Heart left ventricle (tissue), 16 donors: Measurements from ENCODE around the gene CFTR. TPM values are rescaled to one million over a fixed set of nuclear protein-coding genes. Genes with fewer than 3 reads are reported as not detected.

ENCODE experiments used
- ATAC-seq, 4 donors: fragments of 200-7000 bp; cut with Tn5 transposase; one replicate each; pipeline ENCODE4 v1.9.1; 2020 to 2022; ENCODE audit warnings: moderate library complexity in 4 of 4, mild to moderate bottlenecking in 3 of 4, moderate number of reproducible peaks in 1 of 4
- DNase-seq, 5 donors: peaks; one replicate each; pipeline ENCODE4 v3.0.0-alpha.2; 2020
- H3K27ac ChIP-seq, 12 donors: fragments of 200-600 bp; sonication (generic) in 4 of 12; one replicate each; pipeline versions ENCODE4 v1.5.0 to v1.8.0; 2016 to 2022; ENCODE audit warnings: mild to moderate bottlenecking in 2 of 12
- H3K27me3 ChIP-seq, 9 donors: fragments of 200-600 bp; sonication (generic) in 2 of 9; one replicate each; pipeline versions ENCODE4 v1.5.1 to v1.8.0; 2016 to 2022; ENCODE audit warnings: mild to moderate bottlenecking in 3 of 9
- H3K36me3 ChIP-seq, 9 donors: fragments of 200-600 bp; sonication (generic) in 2 of 9; one replicate each; pipeline versions ENCODE4 v1.5.0 to v1.8.0; 2018 to 2022; ENCODE audit warnings: mild to moderate bottlenecking in 2 of 9
- H3K4me1 ChIP-seq, 12 donors: fragments of 200-600 bp; sonication (generic) in 4 of 12; one replicate each; pipeline versions ENCODE4 v1.5.0 to v1.8.0; 2016 to 2022; ENCODE audit warnings: mild to moderate bottlenecking in 3 of 12
- H3K4me3 ChIP-seq, 12 donors: fragments of 200-600 bp; sonication (generic) in 4 of 12; one replicate each; pipeline versions ENCODE4 v1.5.0 to v1.8.0; 2017 to 2022; ENCODE audit warnings: mild to moderate bottlenecking in 9 of 12, moderate library complexity in 4 of 12
- H3K9me3 ChIP-seq, 12 donors: fragments of 200-600 bp; sonication (generic) in 4 of 12; one replicate each; pipeline versions ENCODE4 v1.5.0 to v1.8.0; 2016 to 2022; ENCODE audit warnings: mild to moderate bottlenecking in 1 of 12
- CTCF ChIP-seq, 12 donors: fragments of 200-600 bp; sonication (generic) in 4 of 12; IDR thresholded peaks; one replicate each; pipeline versions ENCODE4 v1.5.0 to v1.8.0; 2018 to 2022; ENCODE audit warnings: antibody characterized with exemption in 12 of 12, mild to moderate bottlenecking in 5 of 12
- POLR2A ChIP-seq, 2 donors: fragments of 450-650 bp; IDR thresholded peaks; one replicate each; pipeline ENCODE4 v1.6.1; 2017; ENCODE audit warnings: antibody characterized with exemption in 2 of 2, mild to moderate bottlenecking in 2 of 2, moderate library complexity in 2 of 2
- WGBS, 4 donors: extraction: QIAGEN DNeasy Blood & Tissue Kit in 2 of 4; methylation state at CpG; one replicate each; pipeline versions ENCODE4 v1.1.5 to v1.1.7; 2013 to 2018; 5-methylcytosine and 5-hydroxymethylcytosine counted together
- intact Hi-C, 10 donors: fragments of 100-400 bp; cut with DNase I; formaldehyde crosslinking; loops; one replicate each; pipeline versions ENCODE4 v1.11.1 to v1.14.2; 2022
- polyA plus RNA-seq, 2 donors: library from polyadenylated mRNA; stranded (reverse); fragments of 200-250 nt; gene quantifications; one replicate each; pipeline ENCODE4 v1.2.3, GENCODE V29; 2013
- total RNA-seq, 9 donors: library from RNA; depleted of rRNA in 2 of 9; stranded (reverse); fragments of >200 nt in 2 of 9; fragmentation: NEBNext Ultra II Directional in 3 of 9; extraction: Animal tissue kit (Norgen Biotek cat#: 25700) in 3 of 9; gene quantifications; one replicate each; pipeline versions ENCODE4 v1.1.0 to v1.2.4, GENCODE V29; 2016 to 2023
- donor health status: ischemic (EF 13 %, LVEDD 7.1; RV severe dilation, severe dysfunction).
- donor health status: healthy with polysubstance abuse.
- donor health status: DM: no; HTN: yes; CAD: no.
- donor health status: DM: no; HTN: no; CAD: no.
- donor health status: ischemic (EF 25% LVEDD 6.9; RV normal size, moderate dysfunction).
- donor health status: ischemic (EF 25% LVEDD 5.7; RV mildly dilated, moderate dysfunction).
- donor health status: healthy.
- donor health status: DM: yes; HTN: yes; CAD: no.
- donor health status: ischemic (EF 35%, LVEDD 5.7; RV mildly dilated, moderate dysfunction).
- donor health status: nonischemic (EF 11% LVEDD 7.7; RV severe dilation, severe dysfunction).
- donor health status: DM: yes; HTN: yes; CAD: no.
- donor health status: PGD.
- donor health status: ischemic (EF 29% LVEDD 5.4; RV normal size, mild dysfunction).
- donor health status: nonischemic (EF 23%, LVEDD 6.1; RV moderate dilation, normal function).

CFTR gene
- total and polyA plus RNA-seq, 11 donors = 0.04 to 1.3 (median 0.25) TPM

DNA sequence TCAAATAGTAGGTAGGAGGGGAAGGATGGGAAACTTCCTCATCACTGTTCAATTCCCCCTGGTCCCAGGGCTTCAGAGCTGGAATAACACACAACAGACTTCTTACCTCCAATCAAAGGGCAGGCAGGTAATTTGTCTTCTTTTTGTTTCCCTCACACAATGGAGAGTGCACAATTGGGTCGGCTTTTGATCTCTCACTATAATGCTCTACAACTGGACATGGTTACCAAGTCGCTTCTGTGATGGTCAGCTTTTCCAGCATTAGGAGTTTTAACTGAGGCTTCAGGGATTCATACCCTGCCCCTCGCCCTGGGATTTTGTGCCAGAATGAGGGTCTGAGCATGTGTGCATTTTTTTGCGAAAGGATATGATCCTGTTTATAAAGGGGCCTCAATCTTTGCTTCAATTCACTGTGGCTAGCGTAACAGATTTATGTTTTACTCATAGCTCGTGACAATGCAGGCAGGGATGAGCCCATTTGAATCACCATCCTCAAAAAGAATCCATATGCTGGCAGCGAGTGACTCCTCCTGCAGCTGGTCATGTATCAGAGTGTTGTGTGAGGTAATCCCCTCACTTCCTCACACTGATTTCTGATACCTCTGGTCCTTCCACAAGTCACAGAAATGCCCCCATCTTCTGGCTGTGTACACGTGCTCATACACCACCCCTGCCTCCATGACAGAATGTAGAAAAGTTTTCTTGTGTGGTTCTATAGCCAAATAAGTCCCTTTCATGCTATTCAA is 203.8 kb downstream of the CFTR start:
- Histone ChIP-seq H3K27me3 (peaks cover 0 to 6% (median 0%) of the 10 kb centered on the region in 9 donors), H3K4me3 (no peak overlapping the region), H3K27ac (no peak overlapping the region), H3K9me3 (no peaks in the 10 kb centered on the region), H3K4me1 (no peaks in the 10 kb centered on the region), H3K36me3 (no peaks in the 10 kb centered on the region)
- ATAC-seq = no peak
- no peak for DNase-seq
- no peak for TF ChIP-seq CTCF (IDR thresholded peaks at IDR 0.05)
- no peak for TF ChIP-seq POLR2A (IDR thresholded peaks at IDR 0.05)
- WGBS, 4 donors = 81 to 83% (median 82%) methylated on average over 8 of the region's 8 CpGs
- intact Hi-C loops = no loop called here

DNA sequence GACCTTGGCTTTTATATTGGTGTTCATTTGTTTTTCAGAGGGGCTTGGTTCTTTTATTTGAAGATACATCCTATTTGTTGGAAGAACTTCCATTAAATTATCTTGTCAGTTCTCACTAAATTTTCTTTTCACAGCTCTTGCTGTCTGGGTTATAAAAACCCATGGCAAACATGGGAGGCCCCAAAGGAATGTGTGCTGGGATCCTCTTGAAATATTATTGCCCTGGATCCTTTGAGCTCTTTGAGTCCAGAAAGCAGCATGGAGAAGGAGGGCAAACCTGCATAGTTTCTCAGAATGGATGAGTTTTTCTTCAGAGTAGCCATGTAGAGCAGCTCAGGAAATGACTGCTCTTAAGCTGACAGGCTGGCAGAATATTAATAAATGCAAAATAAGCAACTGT is 206.0 kb downstream of the CFTR start:
- Histone ChIP-seq H3K4me3 (no peak overlapping the region), H3K36me3 (no peaks in the 10 kb centered on the region), H3K9me3 (no peaks in the 10 kb centered on the region), H3K27me3 (peaks cover 0 to 6% (median 0%) of the 10 kb centered on the region in 9 donors), H3K4me1 (no peaks in the 10 kb centered on the region), H3K27ac (no peak overlapping the region)
- no peak for TF ChIP-seq POLR2A (IDR thresholded peaks at IDR 0.05)
- TF ChIP-seq CTCF (IDR thresholded peaks at IDR 0.05) = no peak
- no peak for DNase-seq
- intact Hi-C loops = no loop called here
- ATAC-seq = no peak

DNA sequence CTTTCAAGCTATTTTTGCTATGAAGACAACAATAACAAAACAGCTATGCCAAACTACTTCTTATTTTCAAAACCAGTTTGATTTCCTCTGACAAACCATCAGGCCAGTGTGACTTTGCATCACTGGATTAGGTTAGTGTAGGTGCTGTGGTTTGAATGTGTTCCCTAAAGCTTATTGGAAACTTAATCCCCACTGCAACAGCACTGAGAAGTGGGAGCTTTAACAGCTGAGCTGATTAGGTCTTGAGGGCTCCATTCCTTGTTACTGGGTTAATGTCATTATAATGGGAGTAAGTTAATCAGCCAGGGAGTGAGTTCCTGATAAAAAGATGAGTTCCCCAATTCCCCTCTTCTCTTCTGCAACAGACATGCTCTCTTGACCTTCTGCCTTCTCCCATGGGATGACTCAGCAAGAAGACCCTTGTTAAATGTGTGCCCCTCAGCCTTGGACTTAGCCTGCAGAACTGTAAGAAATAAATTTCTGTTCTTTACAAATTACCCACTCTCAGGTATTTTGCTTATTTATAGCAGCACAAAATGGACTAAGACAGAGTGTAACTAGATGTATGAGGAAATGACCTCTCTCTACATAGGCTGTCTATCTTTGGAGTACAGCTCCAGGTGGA is 206.6 kb downstream of the CFTR start:
- Histone ChIP-seq H3K36me3 (no peaks in the 10 kb centered on the region), H3K9me3 (no peaks in the 10 kb centered on the region), H3K27ac (no peak overlapping the region), H3K27me3 (peaks cover 0 to 6% (median 0%) of the 10 kb centered on the region in 9 donors), H3K4me3 (no peak overlapping the region), H3K4me1 (no peaks in the 10 kb centered on the region)
- DNase-seq (no peak), ATAC-seq (no peak)
- intact Hi-C loops = no loop called here
- TF ChIP-seq CTCF (IDR thresholded peaks at IDR 0.05) (no peak), POLR2A (IDR thresholded peaks at IDR 0.05) (no peak)

- TF ChIP-seq POLR2A (IDR thresholded peaks at IDR 0.05) (no peak), CTCF (IDR thresholded peaks at IDR 0.05) (no peak)
- Histone ChIP-seq H3K4me3 (no peak overlapping the region), H3K4me1 (no peaks in the 10 kb centered on the region), H3K27me3 (peaks cover 0 to 6% (median 0%) of the 10 kb centered on the region in 9 donors), H3K9me3 (no peaks in the 10 kb centered on the region), H3K27ac (no peak overlapping the region), H3K36me3 (no peaks in the 10 kb centered on the region)
- no peak for DNase-seq
- ATAC-seq = no peak
- 91 to 98% (median 96%) methylated on average over 2 of the region's 2 CpGs for WGBS, 4 donors
- intact Hi-C loops = no loop called here
Observed at GRCh38 chr7:117688126-117688525, 208.3 kb downstream of the CFTR start.
